Osteoblast (primary cell): Measurements from ENCODE around the gene TP53BP1. TPM values are rescaled to one million over a fixed set of nuclear protein-coding genes. Genes with fewer than 3 reads are reported as not detected.

Experiments
- DNase-seq: peaks from one replicate; pipeline ENCODE4 v3.0.0; 2011; ENCODE audit warnings: low spot score, mixed read lengths; ENCODE audit not compliant: insufficient read length; ENCODE audit errors: missing footprints
- H2AFZ ChIP-seq: 2 replicates; pipeline ENCODE4 v1.6.0; 2011; ENCODE audit warnings: mild to moderate bottlenecking, low read length
- H3K27ac ChIP-seq: 2 replicates; pipeline ENCODE4 v1.5.1; 2011; ENCODE audit warnings: mild to moderate bottlenecking, low read depth, low read length, moderate library complexity
- H3K27me3 ChIP-seq: 2 replicates; pipeline ENCODE4 v1.6.0; 2012; ENCODE audit warnings: mild to moderate bottlenecking, control low read depth, inconsistent platforms, low read length, moderate library complexity; ENCODE audit not compliant: insufficient read depth
- H3K36me3 ChIP-seq: 2 replicates; pipeline ENCODE4 v1.5.1; 2011; ENCODE audit warnings: mild to moderate bottlenecking, low read length, control low read depth, moderate library complexity; ENCODE audit not compliant: insufficient read depth
- H3K4me1 ChIP-seq: 2 replicates; pipeline ENCODE4 v1.5.1; 2011; ENCODE audit warnings: mild to moderate bottlenecking, low read length, control low read depth, moderate library complexity; ENCODE audit not compliant: insufficient read depth
- H3K4me2 ChIP-seq: 2 replicates; pipeline ENCODE4 v1.6.0; 2011; ENCODE audit warnings: mild to moderate bottlenecking, low read length; ENCODE audit not compliant: insufficient read depth
- H3K4me3 ChIP-seq: fragments of 200-600 bp; sonication (generic); 3 replicates; pipeline ENCODE4 v1.5.1; 2012; ENCODE audit warnings: mild to moderate bottlenecking, low read length, inconsistent platforms; ENCODE audit not compliant: insufficient read depth
- H3K79me2 ChIP-seq: 2 replicates; pipeline ENCODE4 v1.6.0; 2012; ENCODE audit warnings: mild to moderate bottlenecking, low read length, control low read depth, inconsistent platforms; ENCODE audit not compliant: insufficient read depth
- H3K9me3 ChIP-seq: 2 replicates; pipeline ENCODE4 v1.5.1; 2011; ENCODE audit warnings: low read depth, low read length, control low read depth
- H4K20me1 ChIP-seq: 2 replicates; pipeline ENCODE4 v1.6.0; 2012; ENCODE audit warnings: mild to moderate bottlenecking, low read length, control low read depth; ENCODE audit not compliant: insufficient read depth
- CTCF ChIP-seq: IDR thresholded peaks from 2 replicates; pipeline ENCODE4 v1.5.1; 2011; ENCODE audit warnings: mild to moderate bottlenecking, low read depth, low read length, moderate library complexity; ENCODE audit errors: extremely low read depth
- total RNA-seq: library from RNA; depleted of rRNA; stranded (reverse); fragments of >200 nt; gene quantifications from 2 replicates; pipeline ENCODE4 v1.2.3, GENCODE V29; 2012

The TP53BP1 gene
- total RNA-seq, 1 donor, result 88.7 TPM

- H3K4me3 ChIP-seq, result no peak overlapping the region
These were observed 110.6 kb downstream of the TP53BP1 start for GRCh38 chr15:43382310-43382709.

GRCh38 chr15:43378601-43379000 is 114.4 kb downstream of the TP53BP1 start:
- Histone ChIP-seq H3K27ac (no peak overlapping the region), H3K27me3 (no peaks in the 10 kb centered on the region), H3K36me3 (peaks cover 12% of the 10 kb centered on the region), H3K4me2 (no peak overlapping the region), H2AFZ (no peak overlapping the region), H3K4me1 (no peaks in the 10 kb centered on the region), H3K4me3 (no peak overlapping the region), H4K20me1 (peaks cover 8% of the 10 kb centered on the region), H3K79me2 (no peaks in the 10 kb centered on the region), H3K9me3 (no peaks in the 10 kb centered on the region)
- DNase-seq, result no peak
- no peak for TF ChIP-seq CTCF

More at GRCh38 chr15:43382310-43382709, 110.6 kb downstream of the TP53BP1 start:
- H3K4me1 ChIP-seq, result no peaks in the 10 kb centered on the region
- H3K27me3 ChIP-seq, result no peaks in the 10 kb centered on the region
- DNase-seq, result no peak
- no peak overlapping the region for H2AFZ ChIP-seq
- H3K36me3 ChIP-seq, result peaks cover 24% of the 10 kb centered on the region
- no peak overlapping the region for H3K4me2 ChIP-seq
- H3K9me3 ChIP-seq, result no peaks in the 10 kb centered on the region
- no peak overlapping the region for H3K27ac ChIP-seq
- no peaks in the 10 kb centered on the region for H4K20me1 ChIP-seq
- H3K79me2 ChIP-seq, result no peaks in the 10 kb centered on the region
- no peak for TF ChIP-seq CTCF

GRCh38 chr15:43376017-43376705 is 116.8 kb downstream of the TP53BP1 start:
- Histone ChIP-seq H3K4me1 (peaks cover 8% of the 10 kb centered on the region), H3K4me3 (no peak overlapping the region), H3K79me2 (peaks cover 16% of the 10 kb centered on the region), H3K4me2 (no peak overlapping the region), H4K20me1 (peaks cover 8% of the 10 kb centered on the region), H3K27ac (no peak overlapping the region), H3K36me3 (peaks cover 10% of the 10 kb centered on the region), H3K27me3 (no peaks in the 10 kb centered on the region), H2AFZ (no peak overlapping the region), H3K9me3 (no peaks in the 10 kb centered on the region)
- peak; percentile 60 for DNase-seq
- TF ChIP-seq CTCF, result peak; percentile 88
